ENCODE results near the gene SSNA1.

SSNA1 gene

DNA sequence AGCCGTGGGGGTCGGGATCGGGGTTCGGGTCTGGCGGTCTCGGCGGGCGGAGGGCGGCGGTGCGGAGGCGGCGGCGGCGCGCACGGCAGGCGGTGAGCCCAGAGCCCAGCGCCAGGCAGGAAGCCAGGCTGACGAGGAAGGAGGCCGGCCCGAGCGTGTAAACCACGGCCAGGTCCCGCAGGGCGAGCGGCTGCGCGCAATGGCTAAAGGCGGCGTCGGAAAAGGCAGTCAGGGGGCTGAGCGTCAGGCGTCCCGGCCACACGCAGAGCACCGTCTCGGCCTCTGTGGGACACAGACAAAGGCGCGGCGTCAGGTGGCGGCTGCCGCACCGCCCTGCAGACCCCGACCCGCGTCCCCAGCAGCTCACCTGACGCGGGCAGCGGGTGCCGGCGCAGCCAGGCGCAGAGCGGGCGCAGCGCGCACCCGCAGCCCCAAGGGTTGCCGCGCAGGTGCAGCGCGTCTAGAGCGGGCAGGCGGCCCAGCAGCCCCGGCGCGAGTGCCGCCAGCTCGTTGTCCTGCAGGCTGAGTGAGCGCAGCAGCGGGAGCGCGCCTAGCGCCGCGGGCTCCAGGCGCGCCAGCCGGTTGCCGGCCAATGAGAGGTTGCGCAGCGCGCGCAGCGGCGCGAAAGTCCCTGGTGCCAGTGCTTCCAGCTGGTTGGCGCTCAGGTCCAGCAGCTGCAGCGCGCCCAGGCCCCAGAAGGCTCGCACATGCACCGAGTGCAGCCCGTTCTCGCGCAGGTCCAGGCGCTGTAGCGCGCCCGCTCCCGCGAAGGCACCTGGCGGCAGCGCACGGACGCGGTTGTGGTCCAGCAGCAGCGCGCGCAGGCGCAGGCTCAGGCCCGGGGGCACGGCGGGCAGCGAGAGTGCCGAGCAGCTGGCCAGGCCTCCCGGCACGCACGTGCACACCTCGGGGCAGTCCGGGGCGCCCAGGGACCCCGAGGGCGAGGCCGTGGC lies 19.3 kb upstream of the SSNA1 start:
- DNase-seq, result peak; percentile 38

GRCh38 chr9:137169896-137170358 lies 18.5 kb upstream of the SSNA1 start, which contains the start of gene LRRC26:
LRRC26 (minus strand) TSS chr9:137170051; CDS start chr9:137169943, 108 bp downstream.
- no peak for DNase-seq

DNA sequence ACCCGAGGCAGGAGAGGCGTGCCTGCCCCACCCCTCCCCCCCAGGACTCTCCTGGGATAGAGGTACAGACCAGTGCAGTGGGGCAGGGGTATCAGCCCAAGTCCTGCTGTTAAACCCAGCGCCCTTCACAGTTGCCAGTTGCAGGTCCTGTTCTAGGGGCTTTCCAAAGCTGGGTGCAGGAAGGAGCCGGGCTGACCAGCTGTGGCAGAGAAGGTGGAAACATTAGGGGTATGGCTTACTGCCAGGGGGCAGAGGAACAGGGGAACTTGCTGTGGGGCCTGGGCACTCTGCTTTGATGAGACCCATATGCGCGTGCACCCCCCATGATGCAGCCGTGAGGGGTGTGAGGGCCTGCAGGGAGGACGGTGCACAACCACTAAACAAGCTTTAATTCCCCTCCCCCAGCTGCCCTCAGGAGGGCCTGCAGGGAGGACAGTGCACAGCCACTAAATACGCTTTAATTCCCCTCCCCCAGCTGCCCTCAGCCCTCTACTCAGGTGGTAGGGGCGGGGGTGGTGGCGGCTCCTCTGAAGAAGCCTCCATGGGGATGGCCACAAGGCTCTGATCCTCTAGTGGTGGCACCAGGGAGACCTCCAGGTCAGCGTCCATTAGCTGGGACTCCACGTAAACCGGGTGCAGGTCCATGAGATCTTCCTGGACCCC lies 17.9 kb upstream of the SSNA1 start:
- no peak for DNase-seq

GRCh38 chr9:137171149-137171900 lies 17.2 kb upstream of the SSNA1 start:
- no peak for DNase-seq

DNA sequence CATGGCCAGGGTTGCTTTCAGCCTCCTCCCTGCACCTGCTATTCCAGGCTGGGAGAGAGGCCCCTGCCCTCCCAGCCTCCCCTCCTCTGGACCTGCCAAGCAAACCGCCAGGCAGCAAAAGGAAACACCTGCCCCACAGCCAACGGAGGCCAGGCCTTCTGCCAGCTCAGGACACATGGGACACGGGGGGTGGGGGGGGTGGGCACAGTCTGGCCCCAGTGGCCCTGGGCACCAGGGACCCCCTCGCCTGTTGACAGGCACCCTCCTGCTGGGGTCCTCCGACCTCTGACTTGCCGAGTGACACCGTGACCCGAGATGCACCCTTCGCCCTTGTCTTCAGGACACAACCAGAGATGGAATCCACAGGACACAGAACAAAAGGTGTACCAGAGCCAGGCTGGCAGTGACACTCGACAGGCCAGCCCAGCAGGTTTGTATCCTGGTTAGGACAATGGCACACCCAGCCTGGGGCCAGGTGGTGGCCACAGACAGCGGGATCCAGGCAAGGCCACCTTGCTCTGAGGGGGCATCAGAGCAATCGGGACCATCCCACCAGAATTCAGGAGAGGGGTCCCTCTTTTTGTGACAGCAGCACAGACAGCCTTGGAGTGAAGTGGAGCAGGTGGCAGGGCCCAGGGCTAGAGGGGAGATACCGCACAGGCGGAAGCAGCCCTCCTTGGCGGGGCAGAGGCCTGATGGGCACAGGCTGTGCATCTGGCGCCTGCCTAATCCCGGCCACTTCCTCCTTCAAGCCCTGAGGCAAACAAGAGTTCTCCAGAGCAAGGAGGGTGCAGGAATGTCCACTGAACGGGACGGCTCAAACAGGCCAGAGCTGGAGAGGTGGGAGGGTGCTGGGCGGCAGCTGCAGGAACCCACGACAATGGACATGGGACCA lies 15.3 kb upstream of the SSNA1 start:
- no peak for DNase-seq

DNA sequence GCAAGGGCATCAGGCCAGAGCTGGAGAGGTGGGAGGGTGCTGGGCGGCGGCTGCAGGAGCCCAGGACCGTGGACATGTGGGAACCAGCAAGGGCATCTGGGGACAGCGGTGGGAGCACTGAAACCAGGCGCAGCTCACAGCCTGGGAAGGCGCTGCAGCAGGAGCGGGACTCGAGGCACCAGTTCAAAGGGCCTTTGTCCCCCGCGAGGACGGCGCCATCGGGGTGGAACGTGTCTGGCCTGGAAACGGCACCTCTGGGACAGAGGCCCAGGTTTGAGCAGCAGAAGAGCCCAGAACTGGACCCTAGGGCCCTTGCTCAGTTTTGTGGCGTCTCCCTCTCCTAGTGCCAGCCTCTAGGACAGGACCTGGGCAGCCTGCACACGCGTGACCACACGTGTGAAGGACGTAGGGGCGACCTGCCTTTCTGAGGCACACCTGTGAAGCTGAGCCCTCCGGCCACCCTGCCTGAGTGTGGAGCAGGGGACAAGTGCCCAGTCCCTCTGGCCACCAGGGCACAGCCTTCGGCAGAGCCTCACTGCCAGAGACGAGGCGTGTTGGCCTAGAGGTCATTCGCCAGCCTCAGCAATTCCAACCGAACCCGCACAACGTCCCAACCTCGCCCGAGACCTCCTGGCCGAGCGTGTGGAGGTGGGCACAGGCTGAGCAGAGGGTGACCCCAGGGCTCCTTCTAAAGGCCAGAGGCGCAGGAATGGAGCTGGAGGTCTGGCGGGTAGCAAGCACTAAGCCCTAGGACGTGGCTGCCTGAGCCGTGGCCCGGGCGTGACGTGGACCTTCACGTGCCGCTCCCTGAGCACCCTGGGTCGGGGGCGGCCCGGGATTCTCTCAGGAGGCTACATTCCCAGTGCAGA lies 14.4 kb upstream of the SSNA1 start:
- DNase-seq, result no peak

DNA sequence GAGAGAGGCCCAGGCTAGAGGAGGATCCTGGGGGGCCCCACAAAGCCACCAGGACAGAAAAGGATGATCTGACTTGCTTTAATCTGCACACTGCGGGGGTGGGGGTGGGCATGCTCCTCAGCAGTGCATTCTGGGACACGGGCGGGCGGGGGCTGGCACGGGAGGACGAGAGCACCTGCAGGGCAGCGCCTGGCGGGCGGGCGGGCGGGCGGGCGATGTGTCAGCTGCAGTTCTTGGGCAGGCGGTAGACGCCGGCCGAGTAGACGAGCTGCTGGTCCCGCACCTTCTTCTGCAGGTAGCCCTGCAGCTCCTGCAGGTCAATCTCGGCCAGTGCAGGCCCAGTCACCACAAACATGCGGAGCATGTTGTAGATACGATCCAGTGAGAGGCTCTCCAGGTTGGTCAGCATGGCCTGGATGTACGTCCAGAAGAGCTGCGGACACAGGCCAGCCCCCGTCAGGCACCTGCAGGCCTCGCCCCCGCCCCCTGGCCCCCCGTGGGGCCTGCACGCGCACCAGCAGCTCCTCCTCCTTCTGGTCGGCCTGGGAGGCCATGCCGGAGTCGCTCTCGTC lies 13.7 kb upstream of the SSNA1 start:
- DNase-seq, result peak; percentile 47

GRCh38 chr9:137175345-137175961 lies 13.0 kb upstream of the SSNA1 start:
- DNase-seq, result no peak

GRCh38 chr9:137176302-137177182 lies 11.9 kb upstream of the SSNA1 start:
- peak; percentile 47 for DNase-seq

DNA sequence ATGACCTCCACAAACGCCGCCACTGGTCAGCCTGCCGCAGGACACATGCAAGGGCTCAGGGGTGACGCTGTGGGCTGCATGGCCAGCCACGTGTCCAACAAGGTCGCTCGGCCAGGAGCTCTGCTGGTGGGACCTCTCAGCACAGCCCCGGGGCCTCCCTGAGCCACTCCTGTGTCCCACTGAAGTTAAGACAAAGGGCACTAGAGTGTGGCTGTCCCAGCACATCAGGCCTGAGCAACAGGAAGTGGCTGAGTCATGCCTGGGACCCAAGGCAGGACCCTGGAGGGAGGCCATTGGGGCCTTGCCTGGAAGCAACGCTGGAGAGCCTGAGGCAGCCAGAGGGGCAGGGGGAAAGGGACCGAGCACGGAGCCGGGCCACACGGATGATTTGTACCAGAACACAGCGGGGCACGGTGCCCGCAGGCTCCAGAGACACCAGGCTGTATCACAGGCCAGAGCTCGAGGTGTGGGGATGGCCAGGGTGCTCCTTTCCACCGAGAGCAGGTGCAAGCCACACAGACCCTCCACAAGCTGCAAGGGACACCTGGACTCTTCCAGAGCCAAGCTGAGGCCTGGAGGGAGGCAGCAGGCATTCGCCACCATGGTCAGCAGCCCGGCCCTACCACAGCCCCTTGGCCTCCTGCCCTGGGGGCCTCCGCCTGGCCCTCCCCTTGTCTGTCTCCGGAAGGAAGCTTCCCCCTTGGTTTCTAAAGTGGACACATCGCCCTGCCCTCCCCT lies 10.1 kb upstream of the SSNA1 start:
- no peak for DNase-seq

- no peak for DNase-seq
These were observed 9.4 kb upstream of the SSNA1 start for GRCh38 chr9:137178939-137179630.

DNA sequence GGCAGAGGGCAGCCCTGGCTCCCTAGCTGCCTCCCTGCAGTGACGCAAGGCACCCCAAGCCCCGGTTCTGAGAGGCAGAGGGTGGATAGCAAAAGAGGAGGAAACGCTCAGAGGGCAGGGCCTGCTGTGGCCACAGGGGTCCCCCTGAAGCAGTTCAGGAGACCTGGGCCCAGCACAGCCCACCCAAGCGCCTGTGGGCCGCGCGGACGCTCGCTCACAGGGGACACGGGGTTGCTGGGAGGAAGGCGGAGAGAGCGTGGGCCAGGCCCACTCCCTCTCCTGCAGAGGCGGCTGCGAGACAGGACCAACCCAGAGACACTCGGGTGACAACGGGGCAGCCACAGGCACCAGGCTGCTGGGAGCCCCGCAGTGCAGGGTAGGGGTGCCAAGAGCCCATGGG lies 8.7 kb upstream of the SSNA1 start:
- no peak for DNase-seq

DNA sequence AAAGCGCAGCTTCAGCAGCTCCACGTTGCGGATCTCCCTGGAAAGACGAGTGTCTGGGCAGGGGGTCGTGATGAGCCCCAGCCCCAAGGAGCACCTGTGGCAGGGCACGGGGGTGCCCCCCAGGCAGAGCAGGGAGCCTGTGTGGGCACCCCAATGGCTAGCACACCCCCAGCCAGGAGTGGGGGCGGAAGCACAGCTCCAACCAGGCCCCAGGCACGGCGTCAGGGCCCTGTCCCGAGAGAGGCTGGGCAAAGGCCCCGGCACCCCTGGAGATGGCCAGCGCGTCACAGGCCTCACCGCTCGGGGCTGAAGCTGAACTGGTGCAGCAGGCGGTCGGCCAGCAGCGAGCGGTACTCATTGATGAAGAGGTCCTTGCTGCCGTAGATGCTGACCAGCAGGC lies 8.0 kb upstream of the SSNA1 start:
- no peak for DNase-seq

- DNase-seq, result no peak
These were observed 6.8 kb upstream of the SSNA1 start for GRCh38 chr9:137181680-137182079.

DNA sequence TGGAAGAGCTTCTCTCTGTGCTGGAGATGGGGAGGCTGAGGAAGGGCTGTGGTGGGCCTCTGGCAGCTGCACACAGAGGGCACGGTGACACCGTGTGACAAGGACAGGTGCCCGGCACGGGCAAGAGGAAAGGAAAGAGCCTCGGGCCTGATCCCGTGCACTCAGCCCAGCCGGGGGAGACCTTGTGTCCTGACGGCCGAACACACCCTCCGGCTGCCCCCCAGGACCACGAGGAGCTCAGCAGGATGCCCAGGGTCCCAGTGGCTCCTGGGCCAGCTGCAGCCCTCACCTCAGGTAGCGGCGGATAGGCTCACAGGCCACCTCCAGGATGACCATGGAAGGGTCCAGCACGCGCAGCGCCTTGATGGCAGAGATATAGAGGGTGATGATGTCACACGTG lies 5.6 kb upstream of the SSNA1 start:
- no peak for DNase-seq

- no peak for DNase-seq
These were observed 4.4 kb upstream of the SSNA1 start for GRCh38 chr9:137183980-137184595.

- DNase-seq, result no peak
These were observed 3.4 kb upstream of the SSNA1 start for GRCh38 chr9:137184881-137185660.

Measured in stimulated activated CD4-positive, alpha-beta T cell treated with anti-CD3 and anti-CD28 coated beads, Interleukin-15, amount 100 ng/mL, for 24 hours (primary cell).